Small intestine (tissue), 7 donors: Measurements from ENCODE around the gene LUC7L3. TPM values are rescaled to one million over a fixed set of nuclear protein-coding genes. Genes with fewer than 3 reads are reported as not detected.
A peak's percentile ranks its signal among the peaks of the same experiment; 100 is the strongest.

Experiments used
- DNase-seq, 2 donors: peaks; one replicate each; pipeline versions ENCODE4 v3.0.0 to v3.0.0-alpha.2; 2013
- FAIRE-seq: peaks from 2 replicates; lab custom pipeline; 2012; peaks lifted over from hg19 to GRCh38; lab: Jason Lieb, UNC
- H3K27ac ChIP-seq, 3 donors: one replicate each; pipeline ENCODE4 v1.5.1; 2013; ENCODE audit warnings: low read length in 2 of 3, mild to moderate bottlenecking in 2 of 3, control low read depth in 1 of 3, inconsistent platforms in 1 of 3, low read depth in 1 of 3, moderate library complexity in 1 of 3
- H3K27me3 ChIP-seq, 3 donors: one replicate each; pipeline ENCODE4 v1.6.1; 2013; ENCODE audit warnings: low read length in 3 of 3, inconsistent platforms in 1 of 3; ENCODE audit not compliant: control insufficient read depth in 3 of 3, insufficient read depth in 3 of 3
- H3K36me3 ChIP-seq, 3 donors: one replicate each; pipeline ENCODE4 v1.6.1; 2013; ENCODE audit warnings: low read length in 3 of 3, inconsistent platforms in 1 of 3, low read depth in 1 of 3, mild to moderate bottlenecking in 1 of 3, moderate library complexity in 1 of 3; ENCODE audit not compliant: control insufficient read depth in 3 of 3, insufficient read depth in 2 of 3
- H3K4me1 ChIP-seq, 3 donors: one replicate each; pipeline ENCODE4 v1.6.1; 2013; ENCODE audit warnings: low read length in 2 of 3, inconsistent platforms in 1 of 3, low read depth in 1 of 3, mild to moderate bottlenecking in 1 of 3, moderate library complexity in 1 of 3; ENCODE audit not compliant: control insufficient read depth in 3 of 3, insufficient read depth in 2 of 3
- H3K4me3 ChIP-seq, 3 donors: one replicate each; pipeline ENCODE4 v1.5.1; 2013; ENCODE audit warnings: low read length in 3 of 3, control low read depth in 1 of 3, inconsistent platforms in 1 of 3, low read depth in 1 of 3, mild to moderate bottlenecking in 1 of 3, moderate library complexity in 1 of 3
- H3K9me3 ChIP-seq, 2 donors: one replicate each; pipeline ENCODE4 v1.6.1; 2013; ENCODE audit warnings: low read depth in 1 of 2, low read length in 1 of 2; ENCODE audit not compliant: control insufficient read depth in 2 of 2, insufficient read depth in 1 of 2
- WGBS, 3 donors: extraction: QIAGEN DNeasy Blood & Tissue Kit; methylation state at CpG; one replicate each; pipeline ENCODE4 v1.1.7; 2013; 5-methylcytosine and 5-hydroxymethylcytosine counted together
- polyA plus RNA-seq, 4 donors: library from polyadenylated mRNA; stranded (reverse) in 3 of 4; unstranded in 1 of 4; fragments of 200-250 nt in 3 of 4; fragments of 120-200 nt in 1 of 4; gene quantifications; one replicate each; pipeline versions ENCODE4 v1.2.1 to v1.2.3, GENCODE V29; 2013
- donor health status: healthy with polysubstance abuse.
- donor health status: control.
- donor health status: control.
- donor health status: Bipolar disorder and iron deficiency.
- donor health status: healthy.

Gene LUC7L3
- polyA plus RNA-seq, 4 donors = 57.4 to 466 (median 313) TPM

DNA sequence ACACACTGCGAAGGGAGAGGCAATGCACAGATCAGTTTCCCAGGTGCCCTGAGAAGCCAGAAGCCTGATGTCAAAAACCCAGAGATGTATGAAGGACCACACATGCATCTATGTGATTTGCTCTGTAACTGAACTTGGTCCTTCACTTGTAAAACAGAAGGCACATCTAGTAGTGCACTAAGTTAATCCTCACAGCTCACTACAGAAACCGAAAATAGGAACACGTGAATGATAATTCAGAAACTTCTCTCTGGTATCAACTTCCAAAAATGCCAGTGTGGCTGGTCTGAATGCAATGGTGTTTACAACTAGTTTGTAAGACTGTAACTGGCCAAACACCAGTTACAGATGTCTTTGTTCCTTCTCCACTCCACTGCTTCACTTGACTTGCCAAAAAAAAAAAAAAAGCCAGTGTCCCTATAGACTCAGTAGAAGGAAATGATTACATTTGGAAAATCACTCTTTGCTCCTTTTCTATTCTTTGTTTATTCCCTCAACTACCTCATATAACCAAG is 23.0 kb upstream of the LUC7L3 start:
- FAIRE-seq (no peak), DNase-seq (no peak)
- Histone ChIP-seq H3K27ac (no peak overlapping the region), H3K36me3 (peaks cover 10 to 33% (median 16%) of the 10 kb centered on the region in 3 donors), H3K9me3 (no peaks in the 10 kb centered on the region), H3K4me1 (peaks cover 0 to 40% (median 2%) of the 10 kb centered on the region in 3 donors), H3K27me3 (no peaks in the 10 kb centered on the region), H3K4me3 (no peak overlapping the region)
- 80 to 91% (median 84%) methylated on average over 3 of the region's 3 CpGs for WGBS, 3 donors

DNA sequence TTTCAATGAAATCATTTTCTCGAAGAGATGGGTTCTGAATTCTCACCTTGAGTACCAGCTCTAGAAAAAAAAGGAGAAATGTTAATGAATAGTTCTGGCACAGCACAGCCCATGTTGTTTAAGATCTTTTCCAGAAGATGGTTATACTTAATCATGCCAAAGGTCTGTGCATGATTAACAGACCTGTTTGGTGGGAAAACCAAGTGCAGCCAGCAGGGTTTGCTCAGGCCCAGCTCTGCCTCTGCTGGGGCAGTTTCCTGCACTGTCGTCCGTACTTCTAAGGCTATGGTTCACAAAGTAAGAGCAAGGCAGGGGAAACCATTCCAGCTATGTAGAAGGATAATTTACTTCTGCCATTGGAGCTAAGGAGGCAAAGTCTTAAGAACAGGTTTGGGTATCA is 22.3 kb upstream of the LUC7L3 start:
- Histone ChIP-seq H3K4me1 (peaks cover 0 to 34% (median 2%) of the 10 kb centered on the region in 3 donors), H3K36me3 (peaks cover 10 to 35% (median 16%) of the 10 kb centered on the region in 3 donors), H3K9me3 (no peaks in the 10 kb centered on the region), H3K4me3 (no peak overlapping the region), H3K27me3 (no peaks in the 10 kb centered on the region), H3K27ac (no peak overlapping the region)
- no peak for DNase-seq
- no peak for FAIRE-seq
- WGBS, 3 donors = 61 to 77% (median 69%) methylated on average over 3 of the region's 3 CpGs

DNA sequence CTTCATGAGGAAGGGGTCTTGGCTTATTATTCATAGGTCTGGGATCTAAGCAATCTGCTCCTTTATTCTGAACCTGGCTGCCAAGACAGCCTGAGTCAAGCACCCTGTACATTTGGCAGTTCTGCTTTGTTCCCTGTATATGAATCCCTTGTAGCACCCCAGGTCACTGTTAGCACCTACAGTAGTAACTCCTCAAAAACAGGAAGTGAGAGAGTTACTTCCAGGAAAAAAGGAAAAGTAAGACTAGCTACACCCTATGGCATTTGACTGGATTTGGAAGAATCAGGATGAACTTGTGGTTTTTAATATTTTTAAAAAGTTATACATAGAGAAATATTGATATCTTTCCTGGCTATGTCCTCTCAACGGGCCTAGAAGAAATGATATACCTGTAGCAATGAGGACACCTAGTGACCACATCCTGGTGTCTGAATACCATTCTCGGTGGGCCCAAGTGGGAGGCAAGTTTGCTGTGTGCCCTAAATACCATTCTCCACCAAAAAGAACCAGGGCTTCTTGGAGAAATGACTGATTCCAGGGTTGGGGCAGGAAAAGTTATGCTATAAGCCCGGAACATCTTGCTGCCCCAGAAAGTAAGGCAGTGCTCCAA is 21.6 kb upstream of the LUC7L3 start:
- Histone ChIP-seq H3K4me3 (no peak overlapping the region), H3K27ac (no peak overlapping the region), H3K36me3 (peaks cover 10 to 39% (median 16%) of the 10 kb centered on the region in 3 donors), H3K9me3 (no peaks in the 10 kb centered on the region), H3K4me1 (peaks cover 0 to 26% (median 2%) of the 10 kb centered on the region in 3 donors), H3K27me3 (no peaks in the 10 kb centered on the region)
- 34 to 51% (median 43%) methylated on average over 3 of the region's 3 CpGs for WGBS, 3 donors
- FAIRE-seq (no peak), DNase-seq (peak; percentile 44 to 50)

DNA sequence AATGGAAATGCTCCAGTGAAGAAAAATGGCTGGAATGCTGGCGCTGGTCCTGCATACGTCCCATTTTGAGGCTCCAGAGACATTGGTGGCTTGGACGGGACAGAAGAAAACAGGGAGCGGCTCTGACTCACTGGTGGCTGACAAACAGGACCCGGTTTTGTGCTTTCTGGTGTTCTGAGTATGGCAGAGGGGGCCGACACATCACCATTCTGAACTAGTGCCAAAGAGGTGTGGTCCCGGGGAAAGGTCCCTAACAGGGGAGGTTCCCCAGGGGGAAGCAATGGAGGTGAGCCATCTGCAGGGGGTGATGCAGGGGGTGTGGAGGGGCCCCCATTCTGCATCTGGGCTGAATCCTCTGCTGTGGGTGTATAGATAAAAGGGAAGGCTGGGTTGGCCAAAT is 20.0 kb upstream of the LUC7L3 start:
- H3K9me3 ChIP-seq = no peaks in the 10 kb centered on the region
- WGBS, 3 donors = 71 to 88% (median 77%) methylated on average over 7 of the region's 7 CpGs
- H3K36me3 ChIP-seq = peaks cover 10 to 44% (median 19%) of the 10 kb centered on the region in 3 donors
- no peak overlapping the region for H3K4me3 ChIP-seq
- H3K4me1 ChIP-seq = peaks cover 0 to 15% (median 0%) of the 10 kb centered on the region in 3 donors
- no peaks in the 10 kb centered on the region for H3K27me3 ChIP-seq
- no peak overlapping the region for H3K27ac ChIP-seq
- DNase-seq (no peak), FAIRE-seq (no peak)

DNA sequence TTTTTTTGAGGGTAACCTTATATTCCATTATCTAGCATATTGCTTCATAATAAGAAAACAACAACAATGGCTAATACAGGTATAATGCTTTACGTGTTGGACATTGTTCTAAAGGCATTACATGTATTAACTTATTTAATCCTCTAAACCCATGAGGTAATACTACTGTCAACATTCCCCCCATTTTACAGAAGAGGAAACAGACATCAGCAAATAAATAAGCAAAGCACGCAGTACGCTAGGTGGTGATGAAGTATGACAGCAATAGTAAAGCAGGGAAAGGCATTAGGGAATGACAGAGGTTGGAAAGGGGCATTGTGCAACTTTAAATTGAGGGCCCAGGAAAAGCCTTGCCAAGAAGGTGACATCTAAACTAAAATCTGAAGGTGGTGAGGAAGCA is 16.2 kb upstream of the LUC7L3 start:
- DNase-seq (no peak), FAIRE-seq (no peak)
- Histone ChIP-seq H3K4me3 (no peak overlapping the region), H3K4me1 (peaks cover 0 to 11% (median 0%) of the 10 kb centered on the region in 3 donors), H3K27me3 (no peaks in the 10 kb centered on the region), H3K9me3 (no peaks in the 10 kb centered on the region), H3K36me3 (peaks cover 6 to 39% (median 7%) of the 10 kb centered on the region in 3 donors), H3K27ac (no peak overlapping the region)
- 89 to 90% (median 90%) methylated on average over 3 of the region's 3 CpGs for whole genome bisulfite sequencing, 3 donors

DNA sequence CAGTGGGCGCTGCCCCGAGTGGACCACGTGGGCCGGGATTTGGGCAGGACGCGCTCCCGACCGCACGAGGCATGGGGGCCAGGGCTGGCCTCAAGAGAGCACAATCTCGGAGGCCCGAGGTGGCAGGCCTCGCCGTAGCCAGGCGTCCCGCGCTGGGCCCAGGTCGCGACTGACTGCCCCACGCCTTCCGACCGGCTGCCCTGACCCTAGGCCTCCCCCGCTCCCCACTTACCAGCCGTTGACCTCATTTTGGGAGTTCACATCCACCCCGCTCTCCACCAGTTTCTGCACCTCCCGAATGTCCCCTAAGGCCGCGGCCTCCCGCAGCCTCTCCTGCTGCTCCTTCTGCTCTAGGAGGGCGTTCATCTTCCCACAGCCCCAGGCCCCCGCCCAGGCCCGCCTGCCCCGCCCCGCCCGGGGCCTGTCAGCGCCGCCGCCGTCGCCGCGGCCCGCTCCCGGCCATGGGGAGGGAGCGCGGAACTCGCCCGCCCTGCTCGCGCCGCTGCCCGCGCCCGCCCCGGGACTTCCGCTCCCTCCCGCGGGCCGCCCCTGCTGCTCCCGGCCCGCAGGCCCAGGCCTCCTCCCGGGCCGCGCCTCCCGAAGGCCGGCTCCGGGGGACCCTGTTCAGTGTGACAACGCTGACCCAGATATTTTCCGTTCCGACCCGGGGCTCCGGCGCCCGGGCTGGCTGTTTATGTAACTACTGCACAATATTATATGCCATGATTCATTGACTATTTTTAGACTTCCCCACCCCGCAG is 11.9 kb upstream of the LUC7L3 start, which contains the start of gene ANKRD40:
TSS of gene ANKRD40 (minus strand) at position 626 of the 761 bp plus-strand sequence. CDS start at position 366, 260 bp downstream.
- FAIRE-seq (no peak), DNase-seq (peak; percentile 93 to 97)
- 0% methylated on average over 41 to 74 of the region's 74 CpGs for WGBS, 3 donors
- peaks cover 0 to 23% (median 3%) of the 10 kb centered on the region in 3 donors for H3K4me1 ChIP-seq
- peak within 1 kb of the TSS; percentile 64 to 78 (median 72) for H3K4me3 ChIP-seq
- peak within 1 kb of the TSS; percentile 75 to 96 (median 95) for H3K27ac ChIP-seq
- H3K27me3 ChIP-seq = no peaks in the 10 kb centered on the region
- H3K36me3 ChIP-seq = peaks cover 0 to 20% (median 3%) of the 10 kb centered on the region in 3 donors
- H3K9me3 ChIP-seq = no peaks in the 10 kb centered on the region

DNA sequence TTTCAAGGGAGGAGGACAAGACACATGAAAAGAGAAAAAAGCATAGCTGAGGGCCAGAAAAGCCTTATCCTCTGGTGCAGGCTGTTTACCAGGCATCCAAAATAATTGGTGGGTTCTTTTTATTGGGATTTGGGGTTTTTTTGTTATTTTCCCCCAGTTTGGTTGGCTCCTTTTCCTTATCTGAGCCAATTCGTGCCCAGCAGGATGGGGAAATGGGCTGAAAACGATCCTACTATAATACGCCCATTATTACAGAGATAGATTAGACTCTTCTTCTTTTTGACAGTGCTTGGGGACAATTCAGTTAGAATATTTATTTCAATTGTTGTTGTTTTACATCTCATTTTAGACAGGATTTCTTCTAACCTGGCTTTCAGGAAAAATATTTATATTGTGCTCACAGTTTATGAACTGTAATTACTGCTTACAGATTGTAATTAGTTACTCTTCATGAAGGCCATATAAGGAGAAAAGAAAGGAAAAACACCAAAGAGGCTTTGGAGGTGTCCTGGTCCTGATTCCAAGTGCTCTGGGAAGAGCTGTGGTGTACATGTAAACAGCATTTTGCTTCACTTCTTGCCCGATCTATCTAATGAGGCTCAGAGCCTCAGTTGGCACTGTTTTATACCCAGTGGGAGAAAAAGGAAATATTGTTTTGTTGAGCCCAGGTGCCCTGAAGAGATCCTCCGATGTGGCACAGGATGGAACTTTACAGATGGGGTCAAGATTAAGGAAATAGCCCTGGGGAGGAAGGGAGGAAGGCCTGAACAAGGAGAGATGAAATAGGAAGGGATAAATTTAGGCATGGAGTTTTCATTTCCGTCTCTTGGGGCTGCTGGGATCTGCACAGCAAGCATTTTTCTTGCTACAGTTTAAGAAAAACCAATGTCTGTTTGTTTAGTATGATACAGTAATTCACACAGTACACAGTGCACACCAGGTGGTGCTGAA is 11.1 kb upstream of the LUC7L3 start:
- WGBS, 3 donors = 1 to 5% (median 4%) methylated on average over 6 of the region's 6 CpGs
- FAIRE-seq (no peak), DNase-seq (peak; percentile 31 to 52)
- H3K4me1 ChIP-seq = peaks cover 0 to 21% (median 3%) of the 10 kb centered on the region in 3 donors
- H3K27ac ChIP-seq = peak overlapping the region; percentile 75 to 96 (median 92)
- H3K9me3 ChIP-seq = no peaks in the 10 kb centered on the region
- H3K36me3 ChIP-seq = peaks cover 0 to 17% (median under 1%) of the 10 kb centered on the region in 3 donors
- H3K27me3 ChIP-seq = no peaks in the 10 kb centered on the region
- peak overlapping the region in 2 of 3 donors; percentile 63 to 64 for H3K4me3 ChIP-seq
